HG03097 (cell line): ENCODE results near the gene PCDH11Y.
"Not testable (repeated sequence)": the region's sequence is repeated elsewhere in the genome, so short reads cannot be mapped to it uniquely, and the experiment has no call there.

Experiments
- ATAC-seq: cut with Tn5 transposase; IDR thresholded peaks from one replicate; pipeline ENCODE4 v1.9.1; 2021; ENCODE audit not compliant: unreplicated experiment, low FRiP score

PCDH11Y gene, protein sequence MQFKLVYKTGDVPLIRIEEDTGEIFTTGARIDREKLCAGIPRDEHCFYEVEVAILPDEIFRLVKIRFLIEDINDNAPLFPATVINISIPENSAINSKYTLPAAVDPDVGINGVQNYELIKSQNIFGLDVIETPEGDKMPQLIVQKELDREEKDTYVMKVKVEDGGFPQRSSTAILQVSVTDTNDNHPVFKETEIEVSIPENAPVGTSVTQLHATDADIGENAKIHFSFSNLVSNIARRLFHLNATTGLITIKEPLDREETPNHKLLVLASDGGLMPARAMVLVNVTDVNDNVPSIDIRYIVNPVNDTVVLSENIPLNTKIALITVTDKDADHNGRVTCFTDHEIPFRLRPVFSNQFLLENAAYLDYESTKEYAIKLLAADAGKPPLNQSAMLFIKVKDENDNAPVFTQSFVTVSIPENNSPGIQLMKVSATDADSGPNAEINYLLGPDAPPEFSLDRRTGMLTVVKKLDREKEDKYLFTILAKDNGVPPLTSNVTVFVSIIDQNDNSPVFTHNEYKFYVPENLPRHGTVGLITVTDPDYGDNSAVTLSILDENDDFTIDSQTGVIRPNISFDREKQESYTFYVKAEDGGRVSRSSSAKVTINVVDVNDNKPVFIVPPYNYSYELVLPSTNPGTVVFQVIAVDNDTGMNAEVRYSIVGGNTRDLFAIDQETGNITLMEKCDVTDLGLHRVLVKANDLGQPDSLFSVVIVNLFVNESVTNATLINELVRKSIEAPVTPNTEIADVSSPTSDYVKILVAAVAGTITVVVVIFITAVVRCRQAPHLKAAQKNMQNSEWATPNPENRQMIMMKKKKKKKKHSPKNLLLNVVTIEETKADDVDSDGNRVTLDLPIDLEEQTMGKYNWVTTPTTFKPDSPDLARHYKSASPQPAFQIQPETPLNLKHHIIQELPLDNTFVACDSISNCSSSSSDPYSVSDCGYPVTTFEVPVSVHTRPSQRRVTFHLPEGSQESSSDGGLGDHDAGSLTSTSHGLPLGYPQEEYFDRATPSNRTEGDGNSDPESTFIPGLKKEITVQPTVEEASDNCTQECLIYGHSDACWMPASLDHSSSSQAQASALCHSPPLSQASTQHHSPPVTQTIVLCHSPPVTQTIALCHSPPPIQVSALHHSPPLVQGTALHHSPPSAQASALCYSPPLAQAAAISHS (N-terminal part only)

GRCh38 chrY:5000057-5000456 is at the start of gene PCDH11Y:
Gene PCDH11Y (plus strand): TSS chrY:5000296. CDS start chrY:5057100, 56,804 bp downstream.
- not testable (repeated sequence) for ATAC-seq

DNA sequence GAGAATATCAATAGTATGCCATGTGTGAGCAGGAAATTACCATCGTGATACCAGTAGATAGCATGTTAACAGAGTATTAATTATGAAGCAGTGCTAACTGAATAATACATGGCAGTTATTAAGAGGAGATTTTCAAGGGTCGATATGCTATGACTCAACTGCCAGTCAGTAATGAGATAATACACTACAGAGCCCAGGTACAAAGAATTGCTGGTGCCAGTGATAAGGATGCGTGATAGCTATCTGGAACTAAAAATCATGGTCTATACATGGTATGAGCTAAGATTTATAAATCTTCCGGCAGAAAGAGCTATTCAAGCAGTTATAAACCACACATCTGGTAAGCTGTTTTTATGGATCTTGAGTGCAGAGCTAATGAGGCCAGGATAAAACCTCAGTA is 32.2 kb upstream of the PCDH11Y start:
- ATAC-seq, result not testable (repeated sequence)

DNA sequence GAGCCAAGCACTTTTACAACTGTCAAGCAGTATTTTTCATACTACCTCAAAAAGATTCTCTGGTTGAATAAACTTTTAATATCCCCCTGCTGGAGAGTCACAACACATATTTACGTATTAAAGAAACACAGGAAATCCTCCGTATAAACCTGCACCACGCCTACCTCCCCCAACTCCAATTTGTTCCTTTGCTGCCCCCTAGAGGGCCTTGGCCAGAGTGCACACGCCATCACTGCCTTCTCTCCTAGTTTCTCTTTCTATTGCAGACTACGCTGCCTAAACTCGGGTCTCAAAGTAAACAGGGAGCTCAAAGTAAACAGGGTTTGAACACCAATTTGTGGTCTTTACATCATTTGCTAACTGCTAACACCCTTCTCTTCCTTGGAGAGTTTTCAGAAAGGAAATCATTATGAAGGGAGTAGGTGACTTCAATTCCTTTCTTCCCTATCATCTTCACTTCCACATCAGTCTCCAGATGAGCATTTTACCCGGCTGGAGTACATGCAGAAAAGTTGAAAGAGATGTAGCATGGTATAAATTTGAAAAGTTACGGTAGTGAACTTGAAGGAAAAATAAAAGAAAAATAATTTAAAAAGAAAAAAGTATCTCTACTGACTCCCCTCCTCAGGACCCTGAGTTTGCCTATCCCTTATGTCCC is 8.2 kb upstream of the PCDH11Y start:
- peak; percentile 98 for ATAC-seq

DNA sequence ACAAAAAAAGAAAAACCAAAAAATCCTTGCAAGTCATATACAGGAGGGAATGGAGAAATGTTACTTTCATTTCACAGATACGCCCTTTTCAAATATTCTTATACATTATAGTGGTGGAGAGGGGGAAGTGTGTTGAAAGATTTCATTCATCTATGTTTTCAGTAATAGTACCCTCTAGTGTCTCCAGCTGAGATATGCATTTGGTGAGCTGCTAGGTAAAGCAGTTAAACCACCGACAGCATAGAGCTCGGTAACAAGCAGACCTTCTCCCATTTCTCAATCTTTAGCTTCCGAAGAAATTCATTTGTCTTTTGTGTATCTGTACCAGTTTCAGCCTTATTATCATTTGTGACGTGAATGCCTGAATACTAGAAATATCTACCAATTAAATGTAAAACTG is 5.2 kb upstream of the PCDH11Y start:
- ATAC-seq, result not testable (repeated sequence)

DNA sequence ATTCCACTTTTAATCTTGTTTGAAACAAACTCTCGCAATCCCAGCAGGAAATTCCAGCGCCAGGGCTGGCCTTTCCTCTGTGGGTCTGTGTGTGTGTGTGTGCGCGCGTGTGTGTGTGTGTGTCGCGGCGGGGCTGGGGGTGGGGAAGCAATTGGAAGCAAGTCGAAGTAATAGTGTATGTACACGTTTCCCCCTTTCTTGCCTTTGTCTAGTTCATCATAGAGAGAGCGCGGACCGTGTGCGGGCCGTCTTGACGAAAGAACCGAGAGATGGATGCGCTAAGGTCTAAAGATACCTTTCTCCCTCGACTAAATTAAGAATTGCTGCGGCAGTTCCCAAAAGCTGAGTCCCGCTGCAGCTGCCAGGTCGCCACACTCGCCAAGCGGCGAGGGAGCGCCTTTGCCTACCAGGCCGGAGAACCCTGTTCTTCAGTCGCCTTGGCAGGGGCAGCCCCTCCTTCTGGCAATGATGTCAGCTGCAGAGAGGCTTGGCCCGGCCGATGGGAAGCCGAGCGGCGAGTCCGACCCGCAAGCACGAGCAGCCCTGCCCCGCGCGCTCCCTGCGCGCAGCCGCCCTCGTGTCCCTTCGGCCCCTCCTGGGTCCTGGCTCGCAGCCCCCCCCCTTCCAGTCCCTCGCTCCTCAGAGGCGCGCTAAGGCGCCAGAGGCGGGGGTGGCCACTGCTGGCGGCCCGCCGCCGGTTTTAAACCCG is 2.5 kb downstream of the PCDH11Y start:
- ATAC-seq, result not testable (repeated sequence)

- ATAC-seq, result not testable (repeated sequence)
These were observed 39.0 kb downstream of the PCDH11Y start for GRCh38 chrY:5038972-5039523.

- ATAC-seq, result not testable (repeated sequence)
These were observed 82.9 kb downstream of the PCDH11Y start for GRCh38 chrY:5083017-5083416.

- not testable (repeated sequence) for ATAC-seq
These were observed 182.9 kb downstream of the PCDH11Y start for GRCh38 chrY:5182998-5183397.

DNA sequence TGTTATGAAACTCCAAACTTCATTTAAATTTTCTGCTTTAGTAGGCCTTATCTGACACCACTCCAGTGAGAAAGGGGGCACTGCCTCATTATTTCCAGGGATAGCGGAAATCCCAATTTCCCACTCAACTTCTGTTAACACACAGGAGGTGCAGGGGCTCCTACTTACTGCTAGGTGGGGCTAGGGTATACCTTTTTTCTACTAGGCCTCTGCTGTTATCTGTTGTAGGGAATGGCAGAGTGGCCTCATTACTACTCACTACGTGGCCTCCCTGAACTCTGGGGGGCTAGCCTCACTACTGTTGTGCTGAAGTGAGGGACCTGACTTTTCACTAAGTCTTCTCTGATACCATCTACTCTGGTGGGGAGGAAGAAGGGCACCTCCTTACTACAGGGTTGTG is 215.0 kb downstream of the PCDH11Y start:
- not testable (repeated sequence) for ATAC-seq

DNA sequence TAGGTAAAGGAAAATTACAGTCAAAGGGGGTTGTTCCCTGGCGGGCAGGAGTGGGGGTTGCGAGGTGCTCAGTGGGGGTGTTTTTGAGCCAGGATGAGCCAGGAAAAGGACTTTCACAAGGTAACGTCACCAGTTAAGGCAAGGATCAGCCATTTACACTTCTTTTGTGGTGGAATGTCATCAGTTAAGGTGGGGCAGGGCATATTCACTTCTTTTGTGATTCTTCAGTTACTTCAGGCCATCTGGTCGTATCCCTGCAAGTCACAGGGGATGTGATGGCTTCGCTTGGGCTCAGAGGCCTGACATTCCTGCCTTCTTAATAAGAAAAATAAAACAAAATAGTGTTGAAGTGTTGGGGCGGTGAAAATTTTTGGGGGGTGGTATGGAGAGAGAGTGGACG is 324.8 kb downstream of the PCDH11Y start:
- not testable (repeated sequence) for ATAC-seq

DNA sequence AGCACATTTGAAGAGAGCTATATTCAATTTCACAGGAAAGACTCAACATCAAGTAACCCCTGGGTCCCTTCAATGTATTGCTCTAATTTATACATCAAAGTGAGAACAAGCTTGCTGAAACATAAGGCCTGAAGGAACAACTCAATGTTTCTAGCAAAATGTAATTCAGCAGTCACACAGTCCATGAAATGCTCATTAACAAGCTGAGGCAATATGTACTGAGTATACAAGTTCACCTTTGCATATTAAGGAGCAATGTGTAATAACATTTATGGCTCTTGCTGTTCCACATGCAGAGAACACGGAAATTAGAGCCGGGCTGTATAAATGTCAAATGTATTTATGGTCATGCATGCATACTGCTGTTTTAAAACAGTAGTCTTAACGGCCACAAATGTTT is 342.1 kb downstream of the PCDH11Y start:
- not testable (repeated sequence) for ATAC-seq

DNA sequence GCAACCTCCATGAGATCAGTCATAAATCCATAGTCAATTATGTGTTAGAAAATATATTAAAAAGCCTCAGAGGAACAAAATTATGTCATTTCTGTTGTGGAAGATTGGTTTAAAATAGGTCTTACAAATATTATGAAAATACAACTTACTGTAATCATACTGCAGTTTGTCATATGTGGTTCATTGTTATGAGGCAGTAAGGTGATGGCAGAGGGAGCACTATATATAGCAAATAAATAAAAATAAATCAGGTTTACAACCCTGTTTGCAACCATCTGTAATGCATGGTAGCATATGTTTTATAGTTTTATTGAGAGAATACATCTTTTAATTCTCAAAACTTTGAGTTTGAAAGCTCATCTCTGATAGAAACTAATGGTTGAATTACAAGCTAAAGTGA is 543.6 kb downstream of the PCDH11Y start:
- not testable (repeated sequence) for ATAC-seq

DNA sequence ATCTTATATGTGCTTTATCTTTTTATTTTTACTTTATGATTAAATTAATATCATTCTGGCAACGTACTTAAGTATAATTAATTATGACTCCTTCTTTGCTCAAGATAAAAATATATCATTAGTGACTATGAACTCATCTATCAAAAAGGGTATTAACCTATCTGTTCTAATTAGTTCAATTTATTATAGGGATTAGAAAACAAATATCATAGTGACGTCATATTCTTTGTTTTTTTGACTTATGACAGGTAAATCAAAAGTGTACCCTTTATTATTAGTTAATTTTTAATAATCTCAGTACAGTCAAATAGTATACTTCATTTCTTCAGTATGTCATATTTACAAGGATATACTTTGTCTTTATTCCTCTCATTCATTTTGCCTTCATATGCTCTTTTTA is 638.5 kb downstream of the PCDH11Y start:
- ATAC-seq, result not testable (repeated sequence)

- ATAC-seq, result not testable (repeated sequence)
These were observed 679.2 kb downstream of the PCDH11Y start for GRCh38 chrY:5679265-5679664.

DNA sequence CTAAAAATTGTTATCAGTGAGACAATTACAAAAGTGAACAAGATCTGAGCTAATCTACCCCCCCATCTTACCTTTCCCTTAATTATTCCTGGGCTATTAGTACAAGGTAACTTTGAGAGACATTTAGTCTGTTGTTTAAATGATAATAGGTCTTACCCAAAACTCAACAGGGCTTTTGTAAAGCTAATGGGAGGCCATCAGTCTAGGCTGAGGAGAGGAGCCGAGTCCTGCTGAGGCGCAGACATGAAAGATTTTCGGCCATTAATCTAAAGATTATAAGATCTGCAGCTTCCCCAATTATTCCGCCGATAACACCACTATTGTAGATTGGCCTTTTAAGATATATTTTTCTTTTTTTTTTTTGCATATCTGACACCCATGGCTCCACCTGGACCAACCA is 708.6 kb downstream of the PCDH11Y start:
- not testable (repeated sequence) for ATAC-seq

DNA sequence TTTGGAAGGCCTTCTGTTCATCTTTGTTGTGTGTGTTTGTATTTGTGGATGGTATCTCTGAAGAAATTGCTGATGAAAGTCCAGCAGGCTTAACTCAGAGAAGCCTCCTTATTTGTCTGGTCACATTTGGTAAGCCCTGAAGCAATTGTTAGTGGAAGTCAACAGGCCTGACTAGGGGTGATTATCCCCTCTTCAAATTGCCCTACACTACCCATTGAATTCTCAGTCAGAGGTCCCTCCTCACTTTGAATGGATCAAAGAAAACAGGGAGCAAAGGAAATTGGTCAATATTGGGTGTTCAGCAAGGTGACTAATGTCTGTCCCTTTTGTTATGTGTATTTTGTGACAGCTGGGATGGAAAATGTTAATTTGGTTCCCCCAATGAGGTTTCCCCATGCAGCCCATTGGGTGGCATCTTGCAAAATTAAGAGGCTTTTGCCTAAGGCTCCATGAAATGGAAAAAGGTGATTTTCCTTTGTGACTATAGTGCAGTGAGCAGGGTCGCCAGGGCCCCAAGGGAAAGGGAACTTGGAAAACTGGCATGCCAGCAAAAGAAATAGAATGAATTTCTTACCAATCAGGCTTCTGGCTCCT is 709.8 kb downstream of the PCDH11Y start:
- not testable (repeated sequence) for ATAC-seq

DNA sequence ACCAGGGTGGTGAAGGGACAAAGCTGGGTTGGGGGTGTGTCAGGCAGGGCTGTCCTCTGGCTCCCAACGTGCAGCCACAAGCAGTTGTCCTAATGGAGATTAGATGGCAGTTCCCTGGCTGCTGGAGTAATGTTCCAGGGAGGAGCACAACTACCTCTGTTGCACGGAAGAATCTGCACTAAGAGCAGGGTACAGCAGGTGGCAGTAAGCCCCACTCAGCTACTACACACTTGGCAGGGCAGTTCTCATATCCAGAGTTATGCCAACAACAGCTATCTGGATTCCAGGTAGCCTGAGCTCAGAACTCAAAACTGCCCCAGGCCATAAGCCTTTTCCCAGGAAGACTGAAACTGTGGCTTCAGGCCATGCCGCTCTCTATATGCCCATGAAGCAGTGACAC is 761.3 kb downstream of the PCDH11Y start:
- not testable (repeated sequence) for ATAC-seq

- ATAC-seq, result not testable (repeated sequence)
These were observed 776.4 kb downstream of the PCDH11Y start for GRCh38 chrY:5776485-5776884.
